ENCODE data around the gene TMPRSS13.
"Not testable (repeated sequence)": the region's sequence is repeated elsewhere in the genome, so short reads cannot be mapped to it uniquely, and the experiment has no call there.

The TMPRSS13 gene

GRCh38 chr11:117929142-117929915 is at the start of gene TMPRSS13:
Gene TMPRSS13 (minus strand): TSS chr11:117929402. CDS start chr11:117929307, 95 bp downstream.
- DNase-seq (ENCODE audit: low spot score), result no peak

- no peak for DNase-seq (ENCODE audit: low spot score)
These were observed 49.8 kb upstream of the TMPRSS13 start for GRCh38 chr11:117978991-117979390.

GRCh38 chr11:117978291-117978910 is 49.2 kb upstream of the TMPRSS13 start:
- not testable (repeated sequence) for DNase-seq (ENCODE audit: low spot score)

DNA sequence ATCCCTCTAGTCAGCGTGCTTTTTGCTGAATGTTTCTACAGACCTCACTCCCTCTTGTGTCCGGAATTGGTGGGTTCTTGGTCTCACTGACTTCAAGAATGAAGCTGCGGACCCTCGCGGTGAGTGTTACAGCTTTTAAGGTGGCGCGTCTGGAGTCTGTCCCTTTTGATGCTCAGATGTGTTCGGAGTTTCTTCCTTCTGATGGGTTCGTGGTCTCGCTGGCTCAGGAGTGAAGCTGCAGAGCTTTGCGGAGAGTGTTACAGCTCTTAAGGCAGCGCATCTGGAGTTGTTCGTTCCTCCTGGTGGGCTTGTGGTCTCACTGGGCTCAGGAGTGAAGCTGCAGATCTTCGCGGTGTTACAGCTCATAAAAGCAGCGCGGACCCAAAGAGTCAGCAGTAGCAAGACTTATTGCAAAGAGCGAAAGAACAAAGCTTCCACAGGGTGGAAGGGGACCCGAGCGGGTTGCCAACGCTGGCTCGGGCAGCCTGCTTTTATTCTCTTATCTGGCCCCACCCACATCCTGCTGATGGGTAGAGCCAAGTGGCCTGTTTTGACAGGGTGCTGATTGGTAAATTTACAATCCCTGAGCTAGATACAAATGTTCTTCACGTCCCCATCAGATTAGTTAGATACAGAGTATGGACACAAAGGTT is 48.5 kb upstream of the TMPRSS13 start:
- DNase-seq (ENCODE audit: low spot score), result not testable (repeated sequence)

- no peak for DNase-seq (ENCODE audit: low spot score)
These were observed 47.8 kb upstream of the TMPRSS13 start for GRCh38 chr11:117977029-117977428.

DNA sequence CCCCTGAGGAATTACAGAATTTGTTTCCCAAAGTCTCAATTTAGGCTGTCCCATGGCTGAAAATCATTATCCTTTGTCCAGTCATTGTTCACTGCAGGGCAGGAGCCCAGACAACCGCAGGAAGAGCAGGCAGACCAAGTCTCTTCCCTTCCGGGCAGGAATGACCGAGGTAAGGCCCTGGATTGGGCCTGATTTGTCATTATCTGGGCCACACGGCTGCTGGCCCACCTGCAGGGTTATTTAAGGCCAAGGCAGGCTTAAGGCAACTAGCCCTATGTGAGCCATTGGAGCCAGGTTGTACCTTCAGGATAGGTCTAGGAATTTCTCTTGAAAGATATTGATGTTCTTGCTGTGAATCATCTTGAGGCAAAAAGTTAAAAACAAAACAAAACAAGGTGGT is 47.2 kb upstream of the TMPRSS13 start:
- DNase-seq (ENCODE audit: low spot score), result no peak

DNA sequence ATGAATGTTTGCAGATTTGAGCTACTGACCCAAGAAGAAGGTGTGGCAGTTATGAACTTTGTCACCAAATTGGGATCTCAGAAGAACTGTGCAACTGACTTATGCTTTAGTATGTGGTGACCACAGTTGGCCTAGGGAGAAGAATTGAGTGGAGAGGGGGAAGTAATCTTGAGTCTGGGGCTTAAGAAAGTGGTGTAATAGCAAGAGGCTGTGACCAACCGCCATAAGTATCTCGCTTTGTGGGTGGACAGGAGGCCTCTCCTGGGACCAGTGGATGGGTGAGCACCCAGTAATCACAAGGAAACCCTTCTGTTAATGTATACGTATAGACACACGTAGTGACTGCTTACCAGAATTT is 44.3 kb upstream of the TMPRSS13 start:
- DNase-seq (ENCODE audit: low spot score), result no peak

GRCh38 chr11:117972629-117973502 is 43.7 kb upstream of the TMPRSS13 start:
- DNase-seq (ENCODE audit: low spot score), result no peak

GRCh38 chr11:117972044-117972443 is 42.8 kb upstream of the TMPRSS13 start:
- no peak for DNase-seq (ENCODE audit: low spot score)

DNA sequence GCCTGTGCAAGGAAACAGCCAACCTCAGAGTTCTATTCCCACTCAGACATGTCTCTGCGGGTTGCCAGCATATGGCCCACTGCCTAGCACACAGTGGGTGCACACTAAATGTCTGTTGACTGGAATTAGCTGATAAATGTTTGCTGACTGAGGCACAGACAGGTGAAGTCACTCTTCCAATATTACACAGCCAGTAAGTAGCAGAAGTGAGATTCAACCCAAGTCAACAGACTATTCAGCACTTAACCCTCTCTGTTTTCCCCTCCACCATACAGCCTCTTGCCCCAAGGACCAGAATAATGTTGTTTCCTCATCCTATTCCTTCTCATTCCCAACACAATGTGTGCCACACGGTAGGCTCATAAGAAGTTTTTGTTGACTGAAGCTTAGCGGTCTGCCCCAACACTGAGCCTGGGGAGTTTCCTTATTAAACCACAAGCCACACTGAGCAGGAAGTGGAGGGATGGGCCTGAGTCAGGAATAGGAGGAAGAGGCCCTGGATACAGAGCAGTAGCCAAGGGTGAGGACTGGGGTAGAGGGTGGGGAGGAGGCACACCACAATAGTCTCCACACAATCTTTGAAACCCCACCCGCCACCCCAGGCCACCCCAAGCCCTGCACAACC is 41.3 kb upstream of the TMPRSS13 start:
- DNase-seq (ENCODE audit: low spot score), result peak; percentile 51

DNA sequence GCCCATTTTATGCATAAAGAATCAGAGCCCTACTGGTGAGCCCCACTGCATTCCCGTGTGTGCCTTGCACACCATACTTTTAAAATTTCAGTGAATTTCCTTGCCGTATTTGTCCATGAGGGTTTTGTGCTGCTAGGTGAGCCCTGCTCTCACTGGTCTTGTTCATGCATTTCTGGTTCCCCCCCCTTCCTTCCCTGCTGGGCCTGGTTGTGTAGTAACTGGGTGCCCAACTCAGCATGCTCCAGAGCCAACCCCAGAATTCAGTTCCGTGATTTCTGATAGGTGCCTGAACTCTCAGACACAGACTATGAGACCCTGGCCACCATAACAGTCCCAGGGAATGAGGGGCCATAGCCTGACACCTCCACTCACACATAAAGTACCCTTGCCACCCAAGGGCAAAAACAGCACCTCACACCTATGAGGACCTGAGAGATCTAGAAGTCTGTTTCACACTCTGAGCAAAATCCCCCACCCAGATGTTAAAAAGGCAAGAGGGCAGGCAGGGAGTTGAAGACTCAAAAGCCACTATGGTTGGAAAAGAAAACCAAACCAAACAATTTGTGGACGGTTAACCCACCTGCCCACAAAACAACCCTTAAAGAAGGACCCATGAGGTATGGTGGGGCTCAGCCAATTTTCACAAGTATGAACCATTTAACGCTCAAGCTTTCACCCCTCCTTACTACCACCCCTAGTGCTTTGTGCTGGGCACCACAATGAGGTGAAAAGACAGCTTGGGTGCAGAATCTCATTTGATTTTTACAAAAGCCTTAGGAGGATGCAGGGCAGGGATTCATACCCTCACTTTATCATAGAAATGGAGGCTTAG is 40.2 kb upstream of the TMPRSS13 start:
- no peak for DNase-seq (ENCODE audit: low spot score)

DNA sequence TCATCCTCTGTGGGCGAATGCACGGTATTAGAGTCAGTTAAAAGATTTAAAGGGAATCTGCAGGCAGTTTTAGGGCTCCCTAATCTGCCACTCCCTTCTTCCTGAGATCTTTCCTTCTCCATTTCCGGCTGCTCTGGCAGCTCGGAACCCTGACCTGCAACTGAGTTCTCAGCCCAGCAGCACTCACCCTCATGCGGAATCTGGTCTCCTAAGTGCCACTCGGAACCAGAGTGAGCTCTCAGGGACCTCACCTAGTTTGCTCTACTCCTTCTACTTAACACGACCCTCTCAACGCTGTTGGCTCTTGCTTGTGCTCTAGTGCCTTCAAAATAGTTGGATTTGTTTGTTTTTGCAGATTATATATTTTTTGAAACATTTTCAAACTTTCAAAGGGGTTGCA is 37.7 kb upstream of the TMPRSS13 start:
- no peak for DNase-seq (ENCODE audit: low spot score)

DNA sequence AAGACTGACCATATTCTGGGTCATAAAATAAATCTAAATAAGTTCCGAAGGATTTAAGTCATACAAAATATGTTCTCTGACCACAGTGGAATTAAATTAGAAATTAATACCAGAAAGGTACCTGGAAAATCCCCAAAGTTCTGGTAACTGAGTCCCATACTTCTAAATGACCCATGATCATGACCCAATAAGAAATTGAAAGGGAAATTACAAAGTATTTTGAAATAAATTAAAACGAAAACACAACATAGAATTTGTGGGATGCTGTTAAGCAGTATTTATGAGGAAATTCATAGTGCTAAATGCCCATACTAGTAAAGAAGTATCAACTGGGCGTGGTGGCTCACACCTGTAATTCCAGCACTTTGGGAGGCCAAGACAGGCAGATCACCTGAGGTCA is 33.6 kb upstream of the TMPRSS13 start:
- no peak for DNase-seq (ENCODE audit: low spot score)

GRCh38 chr11:117961896-117962295 is 32.7 kb upstream of the TMPRSS13 start:
- no peak for DNase-seq (ENCODE audit: low spot score)

- DNase-seq (ENCODE audit: low spot score), result no peak
These were observed 31.2 kb upstream of the TMPRSS13 start for GRCh38 chr11:117960406-117960805.

- DNase-seq (ENCODE audit: low spot score), result no peak
These were observed 30.4 kb upstream of the TMPRSS13 start for GRCh38 chr11:117959438-117960149.

- no peak for DNase-seq (ENCODE audit: low spot score)
These were observed 29.7 kb upstream of the TMPRSS13 start for GRCh38 chr11:117958949-117959348.

DNA sequence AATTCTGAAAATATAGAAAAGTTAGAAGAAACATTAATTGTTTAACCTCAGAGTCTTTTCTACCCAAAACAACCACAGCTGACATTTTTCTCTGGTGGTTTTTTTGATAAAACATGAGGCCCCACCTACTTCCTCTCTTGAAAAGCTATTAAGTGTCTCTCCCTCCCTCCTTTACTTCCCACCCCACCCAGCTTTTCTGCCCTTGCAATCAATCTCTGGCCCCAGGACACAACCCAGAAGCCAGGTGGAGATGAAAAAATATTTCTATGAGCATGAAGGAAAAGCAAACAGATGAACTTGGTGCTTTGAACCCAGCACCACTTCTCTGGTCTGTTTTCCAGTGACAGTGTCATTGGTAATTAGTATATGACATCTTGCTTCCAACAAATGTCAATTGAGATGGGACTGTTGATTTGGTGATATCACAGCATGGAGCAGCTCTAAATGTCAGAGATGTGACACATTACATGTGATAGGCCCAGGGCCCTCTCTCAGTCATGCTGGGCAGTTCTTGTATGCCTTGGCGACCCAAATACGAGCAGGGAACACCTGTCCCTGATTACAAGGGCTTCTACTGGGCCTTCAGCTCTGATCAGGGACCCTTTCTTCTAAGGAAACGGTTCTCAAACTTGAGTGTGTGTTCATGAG is 23.9 kb upstream of the TMPRSS13 start:
- DNase-seq (ENCODE audit: low spot score), result peak; percentile 72
